COR-L47 (cell line): Measurements from ENCODE around the gene CHCHD6.

ENCODE experiments used
- DNase-seq: peaks from one replicate; lab custom pipeline; 2025; lab: John Stamatoyannopoulos, UW

The CHCHD6 gene

DNA sequence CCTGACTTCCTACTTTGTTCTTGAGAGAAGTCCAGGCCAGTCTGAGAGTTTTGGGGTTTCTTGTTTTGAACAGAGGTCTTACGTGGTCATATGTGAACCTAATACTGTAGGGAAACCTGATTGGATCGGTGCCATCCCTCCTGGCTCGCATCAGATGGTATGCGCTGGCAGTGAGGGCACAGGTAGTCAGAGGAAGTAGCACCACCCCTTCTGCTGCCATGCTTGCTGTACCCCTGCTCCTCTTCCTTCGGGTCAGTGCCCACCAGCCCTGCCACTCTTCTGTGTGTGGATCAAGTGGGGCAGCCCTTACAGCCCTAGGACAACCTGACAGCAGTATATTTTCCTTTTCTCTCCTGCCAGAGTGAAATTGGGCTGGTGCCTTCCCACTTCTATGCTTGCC is 39.7 kb downstream of the CHCHD6 start:
- DNase-seq: no peak

DNA sequence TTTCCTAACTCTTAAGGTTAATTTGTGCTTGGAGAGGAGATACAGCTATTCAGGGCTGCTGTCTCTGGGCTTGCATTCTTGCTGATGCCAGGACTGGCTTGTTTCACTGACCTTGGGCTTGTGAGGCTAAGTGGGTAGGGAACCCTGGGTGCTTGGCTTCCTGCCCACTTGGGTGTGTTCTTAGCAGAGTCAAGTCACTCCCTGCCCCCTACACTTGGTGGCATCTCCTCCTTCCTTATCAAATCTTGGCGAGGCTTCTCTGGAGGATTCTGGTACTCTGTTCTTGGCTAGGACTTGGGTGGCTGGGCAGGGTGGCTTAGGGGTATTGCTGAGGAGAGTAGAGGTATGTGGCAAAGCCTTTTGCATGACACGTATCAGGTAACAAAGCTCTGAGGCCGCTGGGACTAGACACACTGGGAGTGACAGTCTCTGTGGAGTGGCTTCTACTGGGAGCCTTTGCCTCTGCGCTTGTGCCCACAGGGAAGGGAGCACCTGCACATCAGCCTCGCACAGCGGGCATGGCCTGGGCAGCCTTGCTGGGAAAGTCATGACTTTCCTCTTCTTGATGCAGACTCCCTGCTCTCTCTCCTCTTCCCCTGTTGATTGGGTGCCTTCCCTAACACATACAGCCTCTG is 41.8 kb downstream of the CHCHD6 start:
- DNase-seq: peak; percentile 34

DNA sequence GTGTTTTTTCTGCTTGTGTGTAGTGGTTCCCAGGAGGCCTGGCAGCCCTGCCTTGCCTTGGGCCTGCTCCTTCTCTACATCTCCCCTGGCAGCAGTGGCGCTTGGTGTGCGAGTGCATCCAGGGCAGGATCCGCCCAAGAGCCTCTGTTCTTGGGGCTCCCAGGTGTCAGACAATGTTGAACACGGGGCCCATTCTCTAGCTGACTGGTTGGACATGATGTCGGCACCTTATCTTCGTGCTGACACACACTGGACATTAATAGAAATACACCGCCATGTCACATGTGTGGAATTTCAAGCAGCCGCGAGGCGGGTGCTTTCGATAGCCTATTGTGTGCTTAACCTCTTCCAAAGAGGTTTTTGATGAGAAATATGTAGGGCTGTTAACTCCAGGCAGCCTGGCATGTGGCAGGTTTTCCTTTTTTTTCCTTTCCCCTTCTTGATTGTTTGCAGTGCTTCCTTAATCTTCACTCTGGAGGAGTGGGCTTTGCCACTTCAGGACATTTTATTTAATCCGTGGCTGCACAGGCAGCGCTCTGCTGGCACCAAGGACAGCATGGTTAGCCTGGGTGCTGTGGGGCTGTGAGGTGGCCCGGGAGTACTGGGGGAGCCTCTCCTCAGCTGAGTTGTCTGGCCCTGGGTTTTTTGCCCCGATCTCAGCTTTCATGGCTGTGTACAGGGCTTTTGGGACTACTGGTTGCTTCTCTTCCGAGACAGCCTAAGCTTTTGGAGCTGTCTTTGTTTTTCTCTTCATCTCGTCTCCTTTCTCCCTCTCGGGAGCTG is 42.5 kb downstream of the CHCHD6 start:
- DNase-seq: no peak

DNA sequence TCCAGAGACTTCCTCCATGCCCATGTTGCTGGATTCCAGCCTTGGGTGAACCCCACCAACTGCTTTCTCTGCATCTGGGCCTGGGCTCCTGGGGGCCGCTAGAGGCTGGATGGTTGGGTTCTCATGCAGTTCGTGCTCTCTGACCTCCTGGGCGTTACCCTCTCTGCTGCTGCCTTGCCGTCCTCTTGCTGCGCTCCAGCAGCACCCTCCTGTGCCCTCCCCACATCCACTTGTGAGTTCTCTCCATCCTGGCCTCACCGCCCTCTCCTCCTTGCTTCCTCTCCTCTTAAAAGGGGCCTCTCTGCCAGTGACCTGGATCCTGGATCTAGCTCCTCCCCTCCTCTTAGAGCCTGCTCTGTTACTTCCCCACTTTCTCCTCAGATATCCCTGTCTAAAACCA is 43.7 kb downstream of the CHCHD6 start:
- no peak for DNase-seq

DNA sequence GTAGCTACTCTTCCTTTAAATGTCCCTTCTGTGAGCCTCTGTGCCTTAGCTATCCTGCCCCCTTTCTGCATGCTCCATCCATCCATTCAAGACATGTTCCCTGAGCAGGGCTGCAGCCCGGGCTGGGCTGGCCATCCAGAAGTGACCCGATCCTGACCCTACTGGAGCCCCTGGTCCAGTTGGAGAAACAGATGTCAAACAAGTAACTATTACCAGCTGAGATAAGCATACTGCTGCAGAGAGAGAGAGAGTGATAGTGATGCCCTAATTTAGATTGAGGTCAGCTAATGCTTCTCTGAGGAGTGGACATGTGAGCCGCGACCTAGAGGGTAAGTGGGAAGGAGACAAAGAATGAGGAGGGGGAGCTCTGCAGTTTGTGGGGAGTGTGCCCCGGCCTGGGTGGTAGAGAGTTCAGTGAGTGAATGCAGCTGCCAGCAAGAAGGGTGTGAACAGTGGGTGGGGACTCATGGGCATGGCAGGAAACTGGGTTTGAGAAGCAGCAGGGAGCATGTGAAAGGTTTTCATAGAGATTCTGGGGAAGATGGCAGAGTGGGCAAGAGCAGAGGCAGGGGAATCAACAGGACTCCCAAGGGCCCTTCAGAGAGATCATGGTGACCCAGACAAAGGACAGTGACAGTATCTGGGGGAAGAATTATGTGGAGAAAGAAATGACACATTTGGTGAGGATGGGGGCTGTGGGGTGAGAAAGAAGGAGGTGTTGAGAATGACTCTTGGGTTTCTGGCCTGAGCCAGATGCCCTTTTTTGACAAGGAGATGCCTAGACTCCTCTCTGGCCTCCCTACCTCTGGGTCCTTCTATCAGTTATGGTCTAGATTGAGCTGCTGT is 44.9 kb downstream of the CHCHD6 start:
- no peak for DNase-seq

DNA sequence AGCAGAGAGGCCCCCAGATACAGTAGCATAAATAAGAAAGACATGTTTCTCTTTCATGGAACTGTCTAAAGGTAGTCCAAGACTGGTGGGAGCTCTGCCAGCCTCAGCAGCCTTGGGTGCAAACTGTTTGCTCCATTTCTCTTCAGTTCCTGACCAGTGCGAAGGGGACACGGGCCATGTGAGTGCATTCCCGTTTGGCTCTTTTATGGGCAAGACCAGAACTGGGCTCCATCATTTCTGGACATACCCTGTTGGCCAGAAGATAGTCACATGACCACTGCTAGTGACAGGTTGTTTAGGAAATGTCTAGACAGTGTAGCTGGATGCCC is 45.5 kb downstream of the CHCHD6 start:
- no peak for DNase-seq

DNA sequence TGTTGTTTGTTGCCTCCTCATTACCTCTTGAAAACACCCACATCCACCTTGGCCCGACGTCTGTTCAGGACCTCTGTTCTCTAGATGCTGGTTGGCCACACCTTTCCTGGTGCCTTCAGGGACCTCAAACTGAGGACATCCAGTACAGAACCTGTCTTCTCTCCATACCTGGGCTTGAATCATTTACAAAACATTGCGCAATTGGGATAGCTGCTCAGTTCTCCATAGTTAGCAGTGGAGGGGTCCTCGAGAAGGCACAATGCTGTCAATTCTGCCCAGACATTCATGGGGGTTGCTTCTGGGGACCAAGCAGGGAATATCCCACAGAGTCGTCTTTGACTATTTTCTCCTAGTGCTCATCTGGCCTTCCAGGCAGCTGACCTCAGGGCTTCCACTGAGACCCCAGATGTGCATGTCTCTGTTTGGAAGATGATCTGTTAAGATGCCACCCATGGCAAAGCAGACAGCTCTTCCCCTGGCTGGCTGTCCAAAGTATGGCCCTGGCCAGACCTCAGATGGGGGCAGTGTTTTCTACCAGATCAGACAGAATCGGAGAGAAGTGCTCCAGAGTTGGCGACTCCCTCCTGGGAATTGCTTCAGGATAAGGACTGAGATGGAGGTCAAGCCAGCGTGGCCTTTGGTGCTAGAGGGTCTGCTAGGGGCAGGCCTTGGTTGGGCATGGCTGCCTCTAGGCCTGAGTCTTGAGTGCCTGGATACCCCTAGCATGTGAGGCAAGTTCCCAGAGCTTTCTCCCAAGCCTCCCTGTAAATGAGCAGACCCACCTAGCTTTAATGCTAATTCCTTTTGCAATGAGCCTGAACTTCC is 46.1 kb downstream of the CHCHD6 start:
- DNase-seq: no peak

DNA sequence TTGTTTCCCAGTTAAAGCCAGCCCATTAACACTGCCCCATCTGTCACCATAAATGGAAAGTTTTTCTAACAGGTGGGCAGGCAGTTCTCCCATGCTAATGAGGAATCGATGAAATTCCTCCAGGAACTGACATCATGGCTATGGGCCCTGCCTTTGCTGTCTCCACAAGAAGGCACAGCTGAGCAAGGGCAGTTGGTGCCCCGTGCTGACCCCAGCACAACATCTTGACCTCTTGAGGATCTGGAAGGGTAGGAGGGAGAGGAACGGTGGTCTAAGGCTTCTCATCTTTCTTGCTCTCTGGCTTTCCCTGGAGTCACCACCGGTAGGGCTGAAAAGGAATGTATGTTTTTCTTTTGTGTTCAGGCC is 46.7 kb downstream of the CHCHD6 start:
- DNase-seq: no peak

DNA sequence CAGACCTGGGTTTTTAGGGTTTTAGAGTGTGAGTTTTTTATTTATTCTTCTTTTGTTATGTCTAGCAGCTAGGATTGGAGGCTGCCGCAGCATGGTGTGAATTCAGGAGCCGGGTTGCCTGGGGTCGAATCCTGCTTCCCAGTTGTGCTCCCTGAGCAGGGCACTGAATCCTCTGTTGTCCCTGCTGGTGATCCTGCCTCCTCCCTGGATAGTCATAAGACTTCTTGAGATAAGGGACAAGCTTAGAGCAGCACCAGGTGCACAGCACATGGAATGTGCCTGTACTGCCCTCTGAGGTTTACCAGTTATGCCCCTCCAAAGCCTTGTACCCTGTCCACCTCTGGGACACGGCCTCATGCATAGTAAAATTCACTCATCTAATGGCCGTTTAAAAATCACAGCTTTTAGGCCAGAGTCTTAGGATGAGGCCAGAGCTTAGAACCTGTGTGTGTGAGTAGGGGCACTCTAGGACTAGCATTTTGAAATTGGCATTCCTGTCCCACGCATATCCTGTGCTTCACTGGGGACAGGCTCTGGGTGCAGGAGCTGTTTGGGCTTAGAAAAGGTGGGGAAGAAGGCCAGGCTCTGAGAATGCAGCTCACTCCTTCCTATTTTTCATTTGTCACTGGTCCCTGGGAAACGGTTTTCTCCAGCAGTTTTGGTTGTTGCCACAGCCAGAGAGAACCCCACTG is 47.7 kb downstream of the CHCHD6 start:
- no peak for DNase-seq

DNA sequence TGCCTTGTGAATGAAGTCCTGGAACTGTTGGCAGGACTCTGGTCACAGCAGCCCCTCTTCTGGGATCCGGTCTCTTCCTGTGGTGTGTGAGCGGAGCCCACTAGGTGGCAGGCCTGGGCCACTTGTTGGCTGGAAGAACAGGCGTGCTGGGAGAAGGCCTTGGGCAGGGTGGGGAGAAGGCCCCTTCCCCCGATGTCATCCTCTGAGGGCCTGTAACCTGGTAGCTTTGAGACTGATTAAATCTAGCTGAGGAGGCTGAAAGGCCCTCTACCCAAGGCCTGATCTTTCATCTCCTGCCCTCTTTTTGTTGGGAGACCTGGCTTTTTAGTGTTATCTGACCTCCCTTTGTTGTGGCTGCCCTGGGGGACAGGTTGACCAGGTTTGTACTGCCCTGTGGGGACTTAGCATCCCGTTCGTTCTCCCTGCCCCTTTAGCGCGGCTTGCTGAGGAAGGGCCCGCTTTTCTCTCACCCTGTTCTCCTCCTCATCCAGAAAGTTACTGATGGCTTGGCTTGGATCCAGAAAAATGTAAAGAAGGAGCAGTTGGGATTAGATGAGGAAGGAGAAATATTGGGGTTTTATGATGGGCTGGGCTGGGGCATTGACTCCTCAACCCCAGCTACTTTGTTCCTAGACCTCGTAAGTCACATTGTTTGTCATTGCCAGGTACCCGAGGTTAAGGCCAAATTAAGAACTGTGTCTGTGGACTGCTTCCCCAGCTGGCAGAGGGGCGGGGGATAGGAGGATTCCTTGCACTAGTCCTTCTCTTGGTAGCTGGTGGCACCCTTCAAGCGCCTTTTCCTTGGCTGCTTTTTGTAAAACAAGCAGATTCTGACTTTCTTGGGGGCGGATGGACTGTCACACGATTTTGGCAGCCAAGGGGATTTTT is 48.5 kb downstream of the CHCHD6 start:
- peak; percentile 70 for DNase-seq

DNA sequence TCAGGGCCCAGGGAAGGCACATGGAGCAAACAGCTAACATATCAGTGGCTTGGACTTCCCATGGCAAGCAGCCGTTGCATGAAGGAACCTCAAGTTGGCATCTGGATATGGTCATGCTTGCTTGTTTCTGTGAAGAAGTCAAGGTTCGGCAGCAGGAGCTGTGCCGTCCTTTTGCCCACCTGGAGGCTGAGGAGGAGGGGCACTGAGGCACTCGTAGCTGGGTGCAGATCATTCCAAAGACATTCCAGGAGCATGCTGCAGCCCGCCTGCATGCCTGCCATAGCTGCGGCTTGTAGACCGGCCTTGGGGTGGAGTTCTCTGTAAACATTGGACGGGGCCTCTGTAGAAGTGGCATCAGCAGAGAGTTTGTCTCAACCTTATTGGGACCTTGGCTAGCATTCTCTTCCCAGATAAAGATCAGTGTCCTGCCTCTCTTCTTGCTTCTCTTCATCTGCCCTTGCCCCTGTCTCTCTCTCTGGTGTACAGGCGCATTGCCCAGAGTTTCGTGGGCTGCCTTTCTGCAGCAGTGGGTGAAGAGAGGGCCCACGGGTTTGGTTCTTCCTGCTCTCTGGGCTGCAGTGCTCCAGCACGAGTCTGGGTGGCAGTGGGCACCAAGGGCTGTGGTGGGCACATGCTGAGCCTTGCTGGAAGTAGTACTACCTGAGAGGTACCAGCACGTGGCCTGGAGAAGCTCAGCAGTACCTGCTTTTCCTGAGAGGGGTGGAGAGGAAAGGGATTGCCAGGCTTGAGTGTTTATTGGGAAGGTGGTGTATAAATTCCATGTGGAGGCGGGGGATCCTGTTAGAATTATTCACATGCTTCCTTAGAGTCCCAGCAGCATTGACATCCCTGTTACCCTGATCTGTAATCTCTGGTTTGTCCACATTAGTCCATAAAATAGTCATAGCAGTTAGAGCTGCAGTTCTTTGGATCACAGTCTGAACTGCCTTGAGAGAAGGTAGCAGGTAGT is 49.4 kb downstream of the CHCHD6 start:
- DNase-seq: no peak

DNA sequence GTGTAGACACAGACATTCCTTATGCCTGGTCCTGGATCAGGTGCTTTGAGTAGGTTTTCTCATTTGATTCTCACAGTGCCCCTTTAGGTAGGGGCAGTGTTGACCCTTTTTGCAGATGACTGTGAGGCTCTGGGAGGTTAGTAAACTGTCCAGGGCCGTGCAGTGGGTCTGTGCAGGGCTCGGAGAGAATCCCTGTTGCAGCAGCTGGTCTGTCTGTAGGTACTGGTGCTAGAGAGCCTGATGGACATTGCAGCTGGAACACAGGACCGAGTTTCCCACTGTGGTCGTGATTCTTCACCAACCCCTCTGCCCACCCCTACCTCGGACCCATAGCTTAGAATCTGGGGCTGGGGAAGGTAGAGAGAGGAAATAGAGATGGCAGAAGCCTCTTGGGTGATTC is 51.8 kb downstream of the CHCHD6 start:
- DNase-seq: no peak

DNA sequence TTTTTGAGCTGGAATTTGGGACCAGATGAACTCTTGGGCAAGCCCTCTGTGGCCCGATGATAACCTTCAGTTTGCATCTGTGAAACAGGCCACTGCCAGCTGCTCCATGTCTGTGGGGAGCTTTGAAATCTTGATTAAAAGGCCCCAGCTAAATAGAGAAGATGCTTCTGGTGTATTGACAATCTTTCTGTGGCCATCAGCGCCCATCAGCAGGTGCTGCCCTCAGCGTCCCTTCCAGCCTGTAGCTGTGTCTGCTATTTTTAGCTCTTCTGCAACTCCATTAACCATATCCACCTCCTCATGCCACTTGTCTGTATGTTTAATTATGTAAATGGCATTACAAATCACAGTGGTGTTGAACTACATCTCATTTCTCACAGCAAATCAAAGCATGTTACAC is 54.0 kb downstream of the CHCHD6 start:
- DNase-seq: no peak

DNA sequence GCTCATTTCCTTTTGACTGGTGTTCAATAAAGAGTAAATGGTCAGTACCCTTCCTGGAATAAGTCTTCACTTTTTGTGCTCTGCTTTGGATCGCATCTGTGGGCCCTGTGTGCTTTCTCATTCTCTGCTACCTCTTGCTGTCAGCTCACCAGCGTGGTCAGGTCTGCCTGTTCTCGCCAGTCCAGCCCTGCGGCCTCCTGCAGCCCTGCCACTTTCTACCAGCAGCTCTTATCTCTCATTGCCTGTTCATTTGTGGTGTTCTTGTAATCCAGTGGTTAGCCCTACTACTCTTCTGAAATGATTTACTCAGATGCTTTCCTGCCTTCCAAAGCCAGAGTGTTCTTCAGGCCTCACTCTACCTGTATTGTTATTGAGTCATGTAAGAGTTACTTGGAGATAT is 54.8 kb downstream of the CHCHD6 start:
- DNase-seq: no peak

DNA sequence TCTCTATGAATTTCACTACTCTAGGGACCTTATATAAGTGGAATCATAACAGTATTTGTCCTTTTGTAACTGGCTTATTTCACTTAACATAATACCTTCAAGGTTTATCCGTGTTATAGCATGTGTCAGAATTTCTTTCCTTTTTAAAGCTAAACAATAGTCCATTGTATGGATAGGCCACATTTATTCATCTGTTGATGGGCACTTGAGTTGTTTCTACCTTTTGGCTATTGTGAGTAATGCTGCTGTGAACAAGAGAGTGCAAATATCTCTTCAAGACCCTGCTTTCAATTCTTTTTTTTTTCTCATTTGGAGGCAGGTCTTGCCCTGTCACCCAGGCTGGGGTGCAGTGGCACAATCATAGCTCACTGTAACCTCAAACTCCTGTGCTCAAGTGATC is 56.5 kb downstream of the CHCHD6 start:
- DNase-seq: no peak

DNA sequence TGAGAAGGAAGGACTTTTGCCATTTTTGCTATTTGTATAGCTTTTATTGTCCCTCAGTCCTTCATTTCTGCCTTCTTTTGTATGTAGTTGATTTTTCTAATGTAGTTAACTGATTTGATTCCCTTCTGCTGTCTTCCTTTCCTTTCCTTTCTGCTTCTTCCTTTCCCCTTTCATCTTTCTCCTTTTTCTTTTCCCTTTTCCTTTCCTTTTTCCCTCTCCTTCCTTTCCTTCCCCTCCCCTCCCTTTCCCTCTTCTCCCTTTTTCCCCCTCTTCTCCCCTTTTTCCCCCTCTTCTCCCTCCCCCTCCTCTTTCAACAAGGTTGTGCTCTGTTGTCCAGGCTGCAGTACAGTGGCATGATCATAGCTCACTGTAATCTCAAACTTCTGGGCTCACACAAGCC is 59.0 kb downstream of the CHCHD6 start:
- no peak for DNase-seq

DNA sequence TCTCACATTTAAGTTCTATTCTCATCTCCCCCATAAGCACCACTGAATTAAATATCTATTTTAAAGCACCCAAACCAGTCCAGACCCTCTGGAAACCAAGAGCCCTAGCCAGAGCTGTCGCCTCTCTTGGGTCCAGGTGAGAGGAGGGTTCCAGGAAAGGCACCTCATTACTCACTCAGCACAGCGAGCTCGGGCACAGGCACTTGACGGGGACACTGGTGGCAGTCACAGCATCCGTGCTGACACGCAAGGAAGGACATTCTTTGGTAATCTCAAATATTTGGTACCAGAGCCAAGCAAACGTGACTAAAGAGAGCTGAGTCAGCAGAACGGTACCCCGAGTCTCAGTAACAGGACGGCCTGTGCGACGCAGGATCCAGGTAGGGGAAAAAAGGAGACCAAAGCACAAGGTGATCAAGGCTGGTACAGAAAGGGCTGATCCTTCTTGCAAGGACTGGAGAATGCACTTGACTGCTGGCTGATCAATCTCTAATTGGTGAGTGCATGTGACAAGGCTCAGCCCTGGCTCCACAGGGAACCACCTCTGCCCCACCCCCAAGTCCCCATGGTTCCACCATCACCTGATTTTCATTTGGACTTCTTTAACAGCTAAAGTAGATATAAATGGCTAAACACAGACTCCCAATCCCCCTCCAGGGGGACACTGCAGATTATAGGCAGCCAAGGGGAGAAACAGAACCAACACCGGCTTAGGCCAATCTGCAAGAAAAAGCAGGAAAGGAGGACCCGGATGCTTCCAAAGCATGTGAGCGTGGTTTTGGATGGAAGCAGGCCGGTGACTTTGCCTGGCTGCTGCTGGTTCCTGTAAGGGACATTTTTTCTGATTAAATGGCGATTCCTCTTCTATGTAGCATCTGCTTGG is 61.4 kb downstream of the CHCHD6 start:
- no peak for DNase-seq

DNA sequence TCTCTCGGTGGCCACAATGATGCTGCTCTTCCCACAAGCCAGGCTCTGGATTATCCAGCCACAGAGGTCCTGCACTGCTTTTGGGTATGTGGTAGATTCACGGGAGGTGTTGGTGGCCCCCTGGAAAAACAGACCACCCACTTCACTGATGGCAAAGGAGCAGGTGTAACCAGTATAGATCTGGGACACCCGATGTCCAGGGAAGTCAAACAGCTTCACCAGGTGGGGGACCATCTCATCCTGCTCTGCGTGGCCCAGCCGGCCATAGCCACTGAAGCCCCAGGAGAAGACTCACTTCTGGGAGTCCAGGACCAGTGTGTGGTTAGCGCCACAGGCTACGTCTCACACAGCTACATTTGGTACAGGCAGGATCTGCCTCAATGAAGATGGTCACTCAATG is 62.6 kb downstream of the CHCHD6 start:
- no peak for DNase-seq
